CD4-positive, alpha-beta T cell treated with Interferon gamma for 1 hour (primary cell): ENCODE results near the gene GET3.

Experiments used
- DNase-seq: peaks from one replicate; pipeline ENCODE4 v3.0.0-alpha.2; 2020

The GET3 gene

GRCh38 chr19:12782424-12783290, 45.4 kb downstream of the GET3 start:
- DNase-seq, result peak; percentile 97

- no peak for DNase-seq
Observed at GRCh38 chr19:12783291-12783848, 46.1 kb downstream of the GET3 start.

- DNase-seq, result peak; percentile 51
Observed at GRCh38 chr19:12783849-12784393, 46.6 kb downstream of the GET3 start.

GRCh38 chr19:12784394-12784870, 47.1 kb downstream of the GET3 start:
- DNase-seq, result no peak

GRCh38 chr19:12784871-12785430, 47.7 kb downstream of the GET3 start:
- peak; percentile 67 for DNase-seq

GRCh38 chr19:12785431-12786031, 48.2 kb downstream of the GET3 start:
- peak; percentile 51 for DNase-seq

GRCh38 chr19:12786141-12786870, 49.0 kb downstream of the GET3 start:
- peak; percentile 86 for DNase-seq

- DNase-seq, result no peak
Observed at GRCh38 chr19:12786952-12787351, 49.7 kb downstream of the GET3 start.

GRCh38 chr19:12787458-12787857, 50.2 kb downstream of the GET3 start:
- DNase-seq, result no peak

- no peak for DNase-seq
Observed at GRCh38 chr19:12788042-12788681, 50.9 kb downstream of the GET3 start.

GRCh38 chr19:12788682-12789097, 51.4 kb downstream of the GET3 start:
- DNase-seq, result peak; percentile 86

- no peak for DNase-seq
Observed at GRCh38 chr19:12789098-12789903, 52.0 kb downstream of the GET3 start.

GRCh38 chr19:12789904-12790619, 52.8 kb downstream of the GET3 start:
- DNase-seq, result peak; percentile 99

- DNase-seq, result no peak
Observed at GRCh38 chr19:12790628-12791344, 53.5 kb downstream of the GET3 start.

- peak; percentile 99 for DNase-seq
Observed at GRCh38 chr19:12791345-12792050, 54.2 kb downstream of the GET3 start, which contains the start of gene JUNB. Gene JUNB (plus strand): TSS chr19:12791486. CDS start chr19:12791772, 286 bp downstream.

- DNase-seq, result peak; percentile 67
Observed at GRCh38 chr19:12792051-12792852, 55.0 kb downstream of the GET3 start.

GRCh38 chr19:12792853-12793289, 55.6 kb downstream of the GET3 start:
- DNase-seq, result no peak
